HepG2 (cell line): ENCODE results near the gene CD200. TPM values are rescaled to one million over a fixed set of nuclear protein-coding genes. Genes with fewer than 3 reads are reported as not detected.

Experiments
- ATAC-seq: fragments of 200-7000 bp; cut with Tn5 transposase; 3 replicates; pipeline ENCODE4 v1.9.1; 2020; ENCODE audit warnings: mild to moderate bottlenecking, moderate library complexity
- BruUV-seq: library from RNA; stranded (reverse); fragments of 400-500 nt; replicated peaks from 2 replicates; lab custom pipeline; 2021; lab: Mats Ljungman, UMichigan
- CTCF ChIA-PET: fragments of 300-600 bp; formaldehyde crosslinking; extraction: SDS; loops from one replicate; lab custom pipeline; 2021; ENCODE audit warnings: low total read pairs, inconsistent platforms, low intra/inter-chr PET ratio; lab: Yijun Ruan, JAX
- POLR2A ChIA-PET: fragments of 350-600 bp; sonication (Branson Sonifier 250); formaldehyde crosslinking; loops from one replicate; lab custom pipeline; 2020; ENCODE audit warnings: antibody characterized with exemption, inconsistent platforms; lab: Yijun Ruan, JAX
- DNase-seq: peaks from one replicate; pipeline ENCODE4 v3.0.0-alpha.2; 2015; ENCODE audit warnings: low spot score
- FAIRE-seq: peaks from 3 replicates; lab custom pipeline; 2011; peaks lifted over from hg19 to GRCh38; lab: Jason Lieb, UNC
- H2AFZ ChIP-seq: one replicate; pipeline ENCODE4 v1.6.1; 2011; ENCODE audit warnings: low read length, inconsistent platforms
- H3K27ac ChIP-seq: fragments of 300-600 bp; 3 replicates; pipeline ENCODE4 v1.8.0; 2011; ENCODE audit warnings: mixed run types, mild to moderate bottlenecking, mixed read lengths, low read length, inconsistent platforms; ENCODE audit not compliant: insufficient read depth; ENCODE audit errors: extremely low read length
- H3K27me3 ChIP-seq, 2 experiments: fragments of 200-600 bp in 1 of 2; 2 replicates in 1 of 2; 3 replicates in 1 of 2; pipeline versions ENCODE4 v1.6.0 to v1.8.0; 2011; ENCODE audit warnings: low read length in 2 of 2, mild to moderate bottlenecking in 2 of 2, moderate library complexity in 2 of 2, inconsistent platforms in 1 of 2; ENCODE audit not compliant: insufficient read depth in 2 of 2, control insufficient read depth in 1 of 2
- H3K36me3 ChIP-seq, 2 experiments: fragments of 200-600 bp in 1 of 2; replicated peaks in 1 of 2; 2 replicates in 1 of 2; 3 replicates in 1 of 2; pipeline versions ENCODE4 v1.5.1 to v1.8.0; 2011; ENCODE audit warnings: low read length in 2 of 2, inconsistent platforms in 1 of 2; ENCODE audit not compliant: insufficient read depth in 2 of 2, control insufficient read depth in 1 of 2
- H3K4me1 ChIP-seq: 2 replicates; pipeline ENCODE4 v1.5.1; 2012; ENCODE audit warnings: low read length, inconsistent platforms; ENCODE audit not compliant: insufficient read depth
- H3K4me2 ChIP-seq: 2 replicates; pipeline ENCODE4 v1.6.0; 2011; ENCODE audit warnings: low read depth, low read length, inconsistent platforms
- H3K4me3 ChIP-seq, 3 experiments: fragments of 200-600 bp in 1 of 3; sonication (generic), shearing (Covaris generic) in 1 of 3; replicated peaks in 1 of 3; 2 replicates each; pipeline ENCODE4 v1.5.1; 2011 to 2016; ENCODE audit warnings: low read length in 3 of 3, inconsistent platforms in 2 of 3, low read depth in 2 of 3, mild to moderate bottlenecking in 2 of 3, control low read depth in 1 of 3, mixed read lengths in 1 of 3; ENCODE audit not compliant: insufficient read depth in 1 of 3
- H3K79me2 ChIP-seq: one replicate; pipeline ENCODE4 v1.6.1; 2011; ENCODE audit warnings: low read length, inconsistent platforms; ENCODE audit not compliant: insufficient read depth
- H3K9ac ChIP-seq: 2 replicates; pipeline ENCODE4 v1.6.0; 2011; ENCODE audit warnings: mild to moderate bottlenecking, low read depth, low read length, inconsistent platforms; ENCODE audit not compliant: insufficient read depth
- H3K9me3 ChIP-seq: 2 replicates; pipeline ENCODE4 v1.5.1; 2012; ENCODE audit warnings: mild to moderate bottlenecking, low read length
- H4K20me1 ChIP-seq: 2 replicates; pipeline ENCODE4 v1.6.0; 2011; ENCODE audit warnings: inconsistent platforms, mild to moderate bottlenecking, low read length, moderate library complexity; ENCODE audit not compliant: insufficient read depth
- HNRNPK ChIP-seq: fragments of 200-400 bp; formaldehyde crosslinking; IDR thresholded peaks from 2 replicates; pipeline ENCODE4 v1.6.1; 2018; ENCODE audit warnings: low read length, low read depth, moderate library complexity, mild to moderate bottlenecking; ENCODE audit not compliant: poor library complexity, severe bottlenecking
- KLF11 ChIP-seq: IDR thresholded peaks from 2 replicates; pipeline ENCODE4 v1.6.1; 2016; ENCODE audit warnings: missing compliant biosample characterization
- SRSF1 ChIP-seq: fragments of 200-400 bp; formaldehyde crosslinking; optimal IDR thresholded peaks from 2 replicates; pipeline ENCODE3; 2017; ENCODE audit warnings: mild to moderate bottlenecking, low read depth, low read length, moderate library complexity
- SYNCRIP ChIP-seq: fragments of 200-400 bp; formaldehyde crosslinking; IDR thresholded peaks from 2 replicates; pipeline ENCODE4 v1.6.1; 2018; ENCODE audit warnings: mild to moderate bottlenecking, low read depth, low read length; ENCODE audit not compliant: insufficient read depth
- THAP11 ChIP-seq: IDR thresholded peaks from 2 replicates; pipeline ENCODE4 v1.6.1; 2016; ENCODE audit warnings: missing biosample characterization, missing genetic modification reagents
- ZFP90 ChIP-seq: sonication (generic); formaldehyde crosslinking; IDR thresholded peaks from 2 replicates; pipeline ENCODE4 v1.8.0; 2022; ENCODE audit warnings: missing genetic modification reagents, mild to moderate bottlenecking, inconsistent platforms, borderline replicate concordance
- ZNF543 ChIP-seq: sonication (generic); formaldehyde crosslinking; IDR thresholded peaks from 2 replicates; pipeline ENCODE4 v1.4.0; 2020; ENCODE audit warnings: mild to moderate bottlenecking, missing genetic modification reagents
- in situ Hi-C: cut with HindIII; loops from 2 replicates; pipeline ENCODE4 v1.10.0; 2017; ENCODE audit warnings: low pct_unique_long_range_greater_than_20kb; ENCODE audit not compliant: extremely low pct_ligation_motif_present
- intact Hi-C: fragments of 100-400 bp; cut with micrococcal nuclease; formaldehyde crosslinking; loops from one replicate; pipeline ENCODE4 v1.10.0; 2022; ENCODE audit not compliant: unreplicated experiment
- polyA plus RNA-seq, 8 experiments: library from polyadenylated mRNA; depleted of rRNA in 3 of 8; stranded (reverse) in 7 of 8; unstranded in 1 of 8; fragments of >200 nt; fragmentation: Illumina TruSeq in 4 of 8; extraction: Trizol in 4 of 8; gene quantifications; 2 replicates each; pipeline versions ENCODE4 v1.2.1 to v1.2.3, GENCODE V29; 2011 to 2016; ENCODE audit warnings: low read depth in 4 of 8, missing spikeins in 1 of 8, mixed read lengths in 1 of 8; ENCODE audit not compliant: insufficient read depth in 1 of 8
- total RNA-seq, 5 experiments: library from RNA; depleted of rRNA; stranded (reverse); fragments of >200 nt; fragmentation: Illumina TruSeq; extraction: Trizol; gene quantifications; 2 replicates each; pipeline ENCODE4 v1.2.3, GENCODE V29; 2016; ENCODE audit warnings: low read depth in 1 of 5
- TF ChIP-seq, protein P1 (sequence below): sonication (generic); formaldehyde crosslinking; IDR thresholded peaks from 2 replicates; pipeline ENCODE4 v1.8.0; 2022; ENCODE audit warnings: low read depth, missing genetic modification reagents
- TF ChIP-seq, protein P2 (sequence below): sonication (generic); formaldehyde crosslinking; IDR thresholded peaks from 2 replicates; pipeline ENCODE4 v1.4.0; 2020; ENCODE audit warnings: mild to moderate bottlenecking, missing genetic modification reagents, borderline replicate concordance

CD200 gene
- total and polyA plus RNA-seq, 2 of the 13 experiments (the other 11 are each of a cell fraction or from before 2014, with no cell fraction given) = not detected

DNA sequence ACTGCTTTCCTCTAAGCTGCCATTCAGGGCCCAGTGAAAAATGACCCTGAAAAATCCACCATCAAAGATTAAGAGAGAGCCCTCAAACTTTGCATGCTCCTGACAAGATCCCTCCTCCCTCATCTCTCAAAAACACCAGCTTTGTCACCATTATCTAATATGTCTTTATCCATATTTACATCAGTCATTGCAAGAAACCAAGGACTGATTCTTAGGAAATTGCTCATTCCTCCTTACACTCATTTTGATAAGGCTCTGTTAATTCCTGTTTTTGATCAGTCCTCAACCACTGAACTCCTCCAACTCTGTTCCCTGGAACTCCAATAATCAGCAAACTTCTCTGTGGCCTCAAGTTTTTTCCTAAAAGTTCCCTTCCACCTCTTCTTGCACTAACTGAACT lies 51.8 kb downstream of the CD200 start:
- no peaks in the 10 kb centered on the region for H4K20me1 ChIP-seq
- no TSS peak for BruUV-seq
- no peak overlapping the region for H3K4me3 ChIP-seq
- intact Hi-C loops = no loop called here
- no peak overlapping the region for H2AFZ ChIP-seq
- FAIRE-seq (no peak), ATAC-seq (no peak), DNase-seq (no peak)
- no peaks in the 10 kb centered on the region for H3K4me1 ChIP-seq
- no peaks in the 10 kb centered on the region for H3K79me2 ChIP-seq
- H3K27me3 ChIP-seq = no peaks in the 10 kb centered on the region
- no peak overlapping the region for H3K9ac ChIP-seq
- H3K4me2 ChIP-seq = no peak overlapping the region
- CTCF ChIA-PET = no interaction called here
- no peaks in the 10 kb centered on the region for H3K9me3 ChIP-seq
- POLR2A ChIA-PET = no interaction called here
- in situ Hi-C loops = no loop called here
- no peaks in the 10 kb centered on the region for H3K36me3 ChIP-seq
- no peak overlapping the region for H3K27ac ChIP-seq
- no peak for TF ChIP-seq KLF11 (CRISPR knock-in tag)
- TF ChIP-seq THAP11 = no peak
- TF ChIP-seq, protein P1, sequence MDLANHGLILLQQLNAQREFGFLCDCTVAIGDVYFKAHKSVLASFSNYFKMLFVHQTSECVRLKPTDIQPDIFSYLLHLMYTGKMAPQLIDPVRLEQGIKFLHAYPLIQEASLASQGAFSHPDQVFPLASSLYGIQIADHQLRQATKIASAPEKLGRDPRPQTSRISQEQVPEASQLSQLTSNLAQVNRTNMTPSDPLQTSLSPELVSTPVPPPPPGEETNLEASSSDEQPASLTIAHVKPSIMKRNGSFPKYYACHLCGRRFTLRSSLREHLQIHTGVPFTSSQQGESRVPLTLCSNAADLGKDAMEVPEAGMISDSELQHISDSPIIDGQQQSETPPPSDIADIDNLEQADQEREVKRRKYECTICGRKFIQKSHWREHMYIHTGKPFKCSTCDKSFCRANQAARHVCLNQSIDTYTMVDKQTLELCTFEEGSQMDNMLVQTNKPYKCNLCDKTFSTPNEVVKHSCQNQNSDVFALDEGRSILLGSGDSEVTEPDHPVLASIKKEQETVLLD = no peak
- TF ChIP-seq ZFP90 = no peak
- TF ChIP-seq, protein P2, sequence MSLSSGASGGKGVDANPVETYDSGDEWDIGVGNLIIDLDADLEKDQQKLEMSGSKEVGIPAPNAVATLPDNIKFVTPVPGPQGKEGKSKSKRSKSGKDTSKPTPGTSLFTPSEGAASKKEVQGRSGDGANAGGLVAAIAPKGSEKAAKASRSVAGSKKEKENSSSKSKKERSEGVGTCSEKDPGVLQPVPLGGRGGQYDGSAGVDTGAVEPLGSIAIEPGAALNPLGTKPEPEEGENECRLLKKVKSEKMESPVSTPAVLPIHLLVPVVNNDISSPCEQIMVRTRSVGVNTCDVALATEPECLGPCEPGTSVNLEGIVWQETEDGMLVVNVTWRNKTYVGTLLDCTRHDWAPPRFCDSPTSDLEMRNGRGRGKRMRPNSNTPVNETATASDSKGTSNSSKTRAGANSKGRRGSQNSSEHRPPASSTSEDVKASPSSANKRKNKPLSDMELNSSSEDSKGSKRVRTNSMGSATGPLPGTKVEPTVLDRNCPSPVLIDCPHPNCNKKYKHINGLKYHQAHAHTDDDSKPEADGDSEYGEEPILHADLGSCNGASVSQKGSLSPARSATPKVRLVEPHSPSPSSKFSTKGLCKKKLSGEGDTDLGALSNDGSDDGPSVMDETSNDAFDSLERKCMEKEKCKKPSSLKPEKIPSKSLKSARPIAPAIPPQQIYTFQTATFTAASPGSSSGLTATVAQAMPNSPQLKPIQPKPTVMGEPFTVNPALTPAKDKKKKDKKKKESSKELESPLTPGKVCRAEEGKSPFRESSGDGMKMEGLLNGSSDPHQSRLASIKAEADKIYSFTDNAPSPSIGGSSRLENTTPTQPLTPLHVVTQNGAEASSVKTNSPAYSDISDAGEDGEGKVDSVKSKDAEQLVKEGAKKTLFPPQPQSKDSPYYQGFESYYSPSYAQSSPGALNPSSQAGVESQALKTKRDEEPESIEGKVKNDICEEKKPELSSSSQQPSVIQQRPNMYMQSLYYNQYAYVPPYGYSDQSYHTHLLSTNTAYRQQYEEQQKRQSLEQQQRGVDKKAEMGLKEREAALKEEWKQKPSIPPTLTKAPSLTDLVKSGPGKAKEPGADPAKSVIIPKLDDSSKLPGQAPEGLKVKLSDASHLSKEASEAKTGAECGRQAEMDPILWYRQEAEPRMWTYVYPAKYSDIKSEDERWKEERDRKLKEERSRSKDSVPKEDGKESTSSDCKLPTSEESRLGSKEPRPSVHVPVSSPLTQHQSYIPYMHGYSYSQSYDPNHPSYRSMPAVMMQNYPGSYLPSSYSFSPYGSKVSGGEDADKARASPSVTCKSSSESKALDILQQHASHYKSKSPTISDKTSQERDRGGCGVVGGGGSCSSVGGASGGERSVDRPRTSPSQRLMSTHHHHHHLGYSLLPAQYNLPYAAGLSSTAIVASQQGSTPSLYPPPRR = no peak
- TF ChIP-seq SRSF1 = no peak
- no peak for TF ChIP-seq ZNF543
- no peak for TF ChIP-seq HNRNPK
- no peak for TF ChIP-seq SYNCRIP
- TF ChIP-seq, all 625 proteins: peak for 0
